Transverse colon (tissue), 4 donors: Measurements from ENCODE around the gene INPP4B. TPM values are rescaled to one million over a fixed set of nuclear protein-coding genes. Genes with fewer than 3 reads are reported as not detected.

Experiments
- DNase-seq: peaks from one replicate; pipeline ENCODE4 v3.0.0-alpha.2; 2019
- H3K27ac ChIP-seq, 4 donors: fragments of 200-600 bp; sonication (generic); 2 replicates each; pipeline ENCODE4 v1.5.1; 2016 to 2018; ENCODE audit warnings: inconsistent platforms in 4 of 4
- H3K27me3 ChIP-seq: fragments of 200-600 bp; sonication (generic); 2 replicates; pipeline ENCODE4 v1.5.1; 2017; ENCODE audit warnings: inconsistent platforms
- H3K36me3 ChIP-seq, 4 donors: fragments of 200-600 bp; sonication (generic); 2 replicates each; pipeline ENCODE4 v1.5.1; 2017 to 2019; ENCODE audit warnings: inconsistent platforms in 4 of 4
- H3K4me1 ChIP-seq, 4 donors: fragments of 200-600 bp; sonication (generic); 2 replicates each; pipeline ENCODE4 v1.5.1; 2017 to 2020; ENCODE audit warnings: inconsistent platforms in 4 of 4
- H3K4me3 ChIP-seq, 4 donors: fragments of 200-600 bp; sonication (generic); 1 replicate in 1 of 4; 2 replicates in 3 of 4; pipeline versions ENCODE4 v1.5.1 to v1.6.1; 2017 to 2019; ENCODE audit warnings: inconsistent platforms in 4 of 4
- H3K9me3 ChIP-seq, 2 donors: fragments of 200-600 bp; sonication (generic); 2 replicates each; pipeline ENCODE4 v1.5.1; 2017 to 2019; ENCODE audit warnings: inconsistent platforms in 2 of 2
- CTCF ChIP-seq, 5 experiments: fragments of 200-600 bp in 3 of 5; fragments of 450-650 bp in 2 of 5; sonication (generic) in 3 of 5; IDR thresholded peaks; 1 replicate in 2 of 5; 2 replicates in 3 of 5; pipeline ENCODE4 v1.5.1; 2016 to 2017; ENCODE audit warnings: antibody characterized with exemption in 5 of 5, inconsistent platforms in 3 of 5, mild to moderate bottlenecking in 2 of 5, moderate library complexity in 1 of 5
- EP300 ChIP-seq: sonication (generic); formaldehyde crosslinking; IDR thresholded peaks from one replicate; pipeline ENCODE4 v1.6.1; 2017; ENCODE audit warnings: antibody characterized with exemption, low read depth
- POLR2A ChIP-seq: fragments of 450-650 bp; IDR thresholded peaks from one replicate; pipeline ENCODE4 v1.6.1; 2016; ENCODE audit warnings: antibody characterized with exemption, mild to moderate bottlenecking, moderate library complexity
- POLR2AphosphoS5 ChIP-seq, 3 donors: sonication (generic); formaldehyde crosslinking; IDR thresholded peaks; one replicate each; pipeline ENCODE4 v1.6.1; 2016; ENCODE audit warnings: antibody characterized with exemption in 3 of 3
- WGBS, 2 donors: methylation state at CpG; one replicate each; pipeline ENCODE4 v1.1.5; 2018; ENCODE audit warnings: low coverage in 1 of 2; 5-methylcytosine and 5-hydroxymethylcytosine counted together
- in situ Hi-C, 4 donors: fragments of 200-750 bp; cut with MboI; loops; one replicate each; pipeline versions ENCODE4 v1.15.0 to v1.15.1; 2017; ENCODE audit warnings: low sequenced_read_pairs in 3 of 4, low pct_ligation_motif_present in 1 of 4, low pct_unique_long_range_greater_than_20kb in 1 of 4
- intact Hi-C: fragments of 100-400 bp; cut with DNase I; formaldehyde crosslinking; loops from one replicate; pipeline ENCODE4 v1.15.1; 2023; ENCODE audit warnings: low total_unique reads
- total RNA-seq, 4 donors: library from RNA; depleted of rRNA; stranded (reverse); fragments of >200 nt; gene quantifications; one replicate each; pipeline ENCODE4 v1.1.0, GENCODE V29; 2016

The INPP4B gene
- total RNA-seq, 4 donors from 2014 or later = 18.3 to 33.8 (median 31.4) TPM

GRCh38 chr4:142607976-142608375 lies 238.1 kb downstream of the INPP4B start:
- DNase-seq = no peak
- peaks cover 0 to 11% (median 5%) of the 10 kb centered on the region in 4 donors for H3K4me1 ChIP-seq
- H3K27me3 ChIP-seq = no peaks in the 10 kb centered on the region
- TF ChIP-seq POLR2A (no peak), EP300 (no peak), POLR2AphosphoS5 (IDR thresholded peaks at IDR 0.05) (no peak), CTCF (IDR thresholded peaks at IDR 0.05) (no peak)
- H3K9me3 ChIP-seq = peaks cover 14 to 15% of the 10 kb centered on the region in 2 donors
- in situ Hi-C loops (no loop called here), intact Hi-C loops (no loop called here)
- H3K4me3 ChIP-seq = no peak overlapping the region
- H3K27ac ChIP-seq = peak overlapping the region in 2 of 4 donors; percentile 1 to 43
- WGBS, 2 donors = 50 to 52% methylated on average over 1 of the region's 1 CpG
- no peaks in the 10 kb centered on the region for H3K36me3 ChIP-seq

DNA sequence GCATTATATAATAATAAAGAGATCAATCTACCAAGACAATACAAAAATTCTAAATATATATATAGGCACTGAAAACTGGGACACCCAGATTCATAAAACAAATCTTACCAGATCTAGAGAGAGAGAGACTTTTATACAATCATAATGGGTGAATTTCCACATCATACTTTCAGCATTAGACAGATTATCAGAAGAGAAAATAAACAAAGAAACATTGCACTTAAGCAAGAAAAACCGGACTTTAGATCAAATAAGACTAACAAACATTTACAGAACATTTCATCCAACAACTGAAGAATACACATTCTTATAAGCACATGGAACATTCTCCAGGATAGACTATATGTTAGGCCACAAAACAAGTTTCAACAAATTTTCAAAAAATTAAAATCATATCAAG lies 245.1 kb downstream of the INPP4B start:
- intact Hi-C loops = no loop called here
- no peak for DNase-seq
- no peak overlapping the region for H3K27ac ChIP-seq
- H3K36me3 ChIP-seq = no peaks in the 10 kb centered on the region
- WGBS, 2 donors = 29 to 75% methylated on average over 1 of the region's 1 CpG
- in situ Hi-C loops = no loop called here
- peaks cover 0 to 10% (median 3%) of the 10 kb centered on the region in 4 donors for H3K4me1 ChIP-seq
- no peaks in the 10 kb centered on the region for H3K27me3 ChIP-seq
- TF ChIP-seq EP300 = no peak
- no peak for TF ChIP-seq CTCF (IDR thresholded peaks at IDR 0.05)
- no peak for TF ChIP-seq POLR2A
- TF ChIP-seq POLR2AphosphoS5 (IDR thresholded peaks at IDR 0.05) = no peak
- H3K4me3 ChIP-seq = no peak overlapping the region
- peaks cover 19 to 20% of the 10 kb centered on the region in 2 donors for H3K9me3 ChIP-seq

- intact Hi-C loops = no loop called here
Observed at GRCh38 chr4:142598132-142598531, 248.0 kb downstream of the INPP4B start.

DNA sequence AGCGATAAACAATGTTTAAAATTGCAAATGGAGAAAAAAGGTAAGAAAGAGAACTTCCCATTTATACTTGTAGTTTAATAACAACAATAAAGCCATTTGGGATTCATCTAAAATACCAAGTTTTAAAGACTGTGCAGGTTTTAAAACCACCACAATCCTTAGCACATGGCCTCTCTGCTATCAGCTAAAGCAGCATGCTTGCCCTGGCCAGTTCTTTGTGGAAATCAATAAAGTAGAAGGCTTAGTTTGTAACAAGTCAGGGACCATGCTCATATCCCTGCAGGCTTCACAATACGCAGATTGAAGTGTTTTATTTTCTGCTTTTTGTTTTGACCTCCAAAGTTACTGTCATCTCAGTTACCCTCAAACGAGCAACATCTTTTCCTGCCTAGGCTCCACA lies 249.5 kb downstream of the INPP4B start:
- Histone ChIP-seq H3K36me3 (no peaks in the 10 kb centered on the region), H3K27me3 (no peaks in the 10 kb centered on the region), H3K9me3 (no peaks in the 10 kb centered on the region), H3K4me3 (no peak overlapping the region), H3K4me1 (peaks cover 0 to 15% (median 3%) of the 10 kb centered on the region in 4 donors), H3K27ac (no peak overlapping the region)
- TF ChIP-seq EP300 (no peak), CTCF (IDR thresholded peaks at IDR 0.05) (no peak), POLR2A (no peak), POLR2AphosphoS5 (IDR thresholded peaks at IDR 0.05) (no peak)
- WGBS, 2 donors = 79 to 94% methylated on average over 3 of the region's 3 CpGs
- DNase-seq = no peak
- intact Hi-C loops = no loop called here
- in situ Hi-C loops = no loop called here

More at GRCh38 chr4:142598132-142598531, 248.0 kb downstream of the INPP4B start:
- Histone ChIP-seq H3K27ac (no peak overlapping the region), H3K36me3 (no peaks in the 10 kb centered on the region), H3K4me3 (no peak overlapping the region), H3K9me3 (peaks cover 6 to 7% of the 10 kb centered on the region in 2 donors), H3K27me3 (no peaks in the 10 kb centered on the region), H3K4me1 (peaks cover 0 to 15% (median 3%) of the 10 kb centered on the region in 4 donors)
- no peak for DNase-seq
- in situ Hi-C loops = no loop called here
- TF ChIP-seq POLR2A (no peak), POLR2AphosphoS5 (IDR thresholded peaks at IDR 0.05) (no peak), EP300 (no peak), CTCF (IDR thresholded peaks at IDR 0.05) (no peak)
